T-helper 22 cell (primary cell): Measurements from ENCODE around the gene LNX1.

Source experiments
- DNase-seq: peaks from one replicate; pipeline ENCODE4 v3.0.0-alpha.2; 2020; ENCODE audit warnings: low read depth

The LNX1 gene

GRCh38 chr4:53598901-53599300 is 7.6 kb upstream of the LNX1 start:
- no peak for DNase-seq

- DNase-seq = no peak
Observed at GRCh38 chr4:53598483-53598882, 7.2 kb upstream of the LNX1 start.

GRCh38 chr4:53596901-53597300 is 5.6 kb upstream of the LNX1 start:
- DNase-seq = no peak

DNA sequence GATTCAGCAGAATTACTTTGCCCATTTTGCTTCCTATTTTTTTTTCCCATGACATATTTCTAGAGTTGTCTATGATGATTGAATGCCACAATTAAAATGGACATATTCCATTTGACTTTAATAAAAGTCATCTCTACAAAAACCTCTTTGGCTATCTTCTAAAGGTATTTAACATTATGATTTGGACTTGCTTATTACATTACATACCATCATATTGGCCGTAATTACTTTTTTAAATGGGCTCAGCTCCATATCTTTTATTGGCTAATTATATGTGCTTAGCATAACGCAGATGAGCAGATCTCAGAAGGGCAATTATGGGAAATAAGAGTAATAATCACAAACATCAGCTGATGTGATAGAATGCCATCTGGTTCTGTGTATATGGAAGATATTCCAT is 4.5 kb upstream of the LNX1 start:
- no peak for DNase-seq

GRCh38 chr4:53595204-53595603 is 3.9 kb upstream of the LNX1 start:
- DNase-seq = no peak

- DNase-seq = no peak
Observed at GRCh38 chr4:53593765-53594164, 2.5 kb upstream of the LNX1 start.

DNA sequence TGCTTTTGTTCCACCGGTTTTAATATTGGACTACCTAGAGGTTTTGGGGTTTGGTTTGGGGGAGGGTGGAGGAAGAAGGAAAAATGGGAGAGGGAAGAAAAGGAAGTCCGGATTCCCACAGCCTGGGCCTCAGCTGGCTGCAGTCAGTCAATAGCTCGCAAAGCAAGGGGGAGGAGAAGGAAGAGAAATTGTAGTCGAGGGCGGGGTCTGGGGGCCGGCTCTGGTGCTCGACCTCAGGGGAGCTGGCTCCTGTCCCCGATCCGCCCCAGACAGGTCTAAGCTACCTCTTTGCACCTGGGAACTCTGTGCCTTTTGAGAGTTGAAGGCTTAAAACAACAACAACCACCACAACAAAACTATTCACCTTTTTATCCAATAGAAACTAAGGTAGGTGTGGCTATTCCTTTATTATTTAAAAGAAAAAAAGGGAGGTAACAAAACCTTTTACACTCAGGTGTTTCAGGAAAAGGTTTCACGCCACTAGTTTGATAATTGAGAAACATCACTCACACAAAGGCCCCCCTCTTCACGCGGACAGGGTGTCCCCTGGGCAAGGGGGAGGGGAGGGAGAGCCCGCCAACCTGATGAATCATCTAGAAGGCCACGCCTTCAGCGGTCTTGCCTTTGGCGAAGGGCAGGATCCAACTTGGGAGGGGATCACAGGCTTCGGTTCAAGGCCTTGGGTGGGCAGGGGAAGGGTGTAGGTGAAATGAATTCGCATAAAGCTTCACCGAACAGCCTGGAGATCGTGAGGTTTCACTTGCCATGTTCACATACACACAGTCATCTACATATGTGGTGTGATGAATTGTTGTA is 1.6 kb upstream of the LNX1 start:
- no peak for DNase-seq

- DNase-seq = no peak
Observed at GRCh38 chr4:53592122-53592521, 836 bp upstream of the LNX1 start.

DNA sequence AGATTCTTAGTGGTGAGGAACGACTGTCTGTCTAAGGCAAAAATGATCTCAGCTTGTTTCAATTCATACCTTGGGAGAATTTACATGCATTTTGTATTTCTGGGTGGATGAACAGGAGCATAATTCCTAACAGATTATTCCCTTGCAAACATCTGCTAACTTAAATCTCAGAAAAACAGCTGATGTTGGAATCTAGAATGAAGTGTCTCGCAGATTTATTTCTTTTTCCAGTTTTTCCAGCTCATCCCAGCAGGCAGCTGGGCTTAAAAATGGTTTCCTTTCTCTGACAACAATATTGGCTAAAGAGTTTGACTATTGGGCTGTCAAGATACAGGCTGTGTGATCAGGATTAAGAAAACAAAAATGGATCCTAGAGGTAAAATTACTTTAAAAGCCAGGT is 1.1 kb downstream of the LNX1 start:
- no peak for DNase-seq

- DNase-seq = no peak
Observed at GRCh38 chr4:53589511-53589910, 1.8 kb downstream of the LNX1 start.

DNA sequence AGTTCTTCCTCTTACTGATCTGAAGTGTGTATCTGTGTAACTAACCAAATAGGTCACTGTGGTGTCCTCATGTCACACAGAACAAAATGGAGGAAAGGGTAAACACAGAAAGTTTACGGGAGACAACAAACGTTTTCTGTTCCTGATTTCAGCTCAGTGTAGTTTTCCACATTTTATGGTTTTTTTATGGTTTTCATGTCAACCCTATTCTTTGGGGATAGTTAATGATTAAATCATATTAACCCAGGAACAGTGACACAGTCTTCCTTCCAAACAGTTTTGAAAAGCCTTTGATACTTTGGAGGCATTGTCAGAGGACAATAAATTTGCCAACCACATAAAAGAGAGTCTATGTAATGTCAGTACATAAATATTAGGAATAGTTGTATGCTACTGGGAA is 4.2 kb downstream of the LNX1 start:
- no peak for DNase-seq

- no peak for DNase-seq
Observed at GRCh38 chr4:53586121-53586816, 5.0 kb downstream of the LNX1 start.

- no peak for DNase-seq
Observed at GRCh38 chr4:53584658-53585057, 6.6 kb downstream of the LNX1 start.

DNA sequence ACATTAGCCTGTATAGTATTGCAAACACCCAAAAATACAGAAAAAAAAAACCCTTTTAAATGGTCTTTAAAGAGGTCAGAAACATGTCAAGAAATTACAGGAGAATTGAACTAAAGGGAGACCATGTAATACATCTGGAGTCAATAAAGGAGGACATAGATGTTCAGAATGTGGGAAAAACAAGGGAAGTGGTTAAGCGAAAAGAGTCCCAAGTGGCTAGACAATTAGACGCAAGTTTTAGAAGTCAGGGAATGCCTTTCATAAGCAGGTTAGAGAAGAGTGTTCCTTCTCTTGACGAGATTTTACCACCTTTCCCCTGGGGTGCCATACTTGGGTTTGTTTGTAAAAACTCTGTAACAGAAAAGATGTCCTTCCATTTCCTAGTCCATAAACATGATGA is 7.8 kb downstream of the LNX1 start:
- no peak for DNase-seq

DNA sequence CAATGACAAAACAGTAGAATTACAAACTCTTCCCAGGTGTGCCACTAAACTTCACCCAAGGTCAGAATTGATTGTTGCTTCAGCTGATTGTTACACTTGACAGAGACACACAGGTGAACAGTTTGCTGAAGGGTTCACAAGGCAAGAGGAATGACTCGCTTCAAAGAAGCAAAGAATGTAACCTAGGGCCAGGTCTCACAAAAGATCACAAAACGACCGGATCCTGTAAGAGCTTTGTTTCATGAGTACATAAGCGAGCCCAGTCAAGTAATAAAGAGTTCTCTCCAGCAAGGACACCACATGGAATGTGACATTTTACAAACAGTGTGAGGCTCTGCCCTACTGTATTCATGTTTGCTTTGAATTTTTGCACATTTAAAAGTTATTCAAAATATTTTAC is 9.1 kb downstream of the LNX1 start:
- DNase-seq = no peak

DNA sequence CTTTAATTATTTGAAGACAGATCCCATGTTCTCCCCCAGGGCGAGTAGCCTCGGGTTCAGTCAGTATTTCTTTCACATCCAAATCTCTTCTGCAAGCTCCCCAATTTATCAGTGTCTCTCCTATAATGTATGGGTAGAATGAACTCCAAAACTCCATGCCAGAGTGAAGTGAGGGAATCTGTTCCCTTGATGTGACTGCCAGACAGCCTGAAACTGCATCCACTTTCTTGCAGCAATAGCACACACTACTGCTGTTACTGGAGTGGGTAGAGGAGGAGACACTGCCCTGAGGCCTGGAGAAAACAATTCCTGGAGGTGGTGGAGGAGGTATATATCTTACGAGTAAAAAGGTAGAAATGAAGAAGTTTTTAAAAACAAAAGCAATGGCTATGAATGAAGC is 11.0 kb downstream of the LNX1 start:
- DNase-seq = no peak

DNA sequence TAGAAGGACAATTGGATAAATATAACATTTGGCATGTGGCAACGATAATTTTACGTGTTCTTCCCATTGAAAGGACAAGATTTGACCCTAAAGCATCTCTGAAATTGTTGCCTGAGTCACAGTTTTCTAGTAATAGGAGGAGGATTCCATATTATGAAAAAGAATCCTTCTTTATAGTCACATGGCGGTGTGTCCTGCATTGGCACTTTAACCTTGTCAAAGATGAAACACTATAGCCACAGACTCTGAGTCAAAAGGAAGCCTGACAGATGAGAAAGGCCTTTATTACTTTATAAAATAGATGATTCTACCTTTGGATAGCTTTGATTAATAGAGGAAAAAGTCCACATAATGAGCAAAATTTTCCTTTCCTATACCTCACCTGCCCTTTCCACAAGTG is 11.5 kb downstream of the LNX1 start:
- DNase-seq = no peak

GRCh38 chr4:53576676-53577372 is 14.5 kb downstream of the LNX1 start:
- no peak for DNase-seq

DNA sequence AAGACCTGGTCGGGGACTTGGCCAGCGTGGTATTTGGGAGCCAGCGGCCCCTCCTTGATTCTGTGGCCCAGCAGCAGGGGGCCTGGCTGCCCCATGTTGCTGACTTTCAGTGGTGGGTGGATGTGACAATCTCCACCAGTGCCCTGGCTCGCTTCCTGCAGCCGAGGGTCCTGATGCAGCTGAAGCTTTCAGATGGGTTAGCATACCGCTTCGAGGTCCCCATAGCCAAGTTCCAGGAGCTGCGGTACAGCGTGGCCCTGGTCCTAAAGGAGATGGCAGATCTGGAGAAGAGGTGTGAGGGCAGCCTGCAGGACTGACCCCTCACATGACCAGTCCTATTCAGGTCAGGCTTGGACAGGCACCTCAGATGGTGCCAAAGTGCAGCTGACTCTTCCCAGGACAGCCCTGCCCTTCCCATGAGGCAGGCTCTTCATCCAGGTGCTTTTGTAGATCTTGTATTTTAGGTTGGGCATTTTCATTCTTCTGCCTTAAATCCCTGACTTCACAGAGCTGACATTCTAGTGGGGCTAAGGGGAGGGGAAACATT is 15.1 kb downstream of the LNX1 start:
- DNase-seq = no peak

- DNase-seq = no peak
Observed at GRCh38 chr4:53575552-53575951, 15.7 kb downstream of the LNX1 start.

GRCh38 chr4:53574528-53574927 is 16.8 kb downstream of the LNX1 start:
- no peak for DNase-seq

- DNase-seq = no peak
Observed at GRCh38 chr4:53573696-53574095, 17.6 kb downstream of the LNX1 start.

DNA sequence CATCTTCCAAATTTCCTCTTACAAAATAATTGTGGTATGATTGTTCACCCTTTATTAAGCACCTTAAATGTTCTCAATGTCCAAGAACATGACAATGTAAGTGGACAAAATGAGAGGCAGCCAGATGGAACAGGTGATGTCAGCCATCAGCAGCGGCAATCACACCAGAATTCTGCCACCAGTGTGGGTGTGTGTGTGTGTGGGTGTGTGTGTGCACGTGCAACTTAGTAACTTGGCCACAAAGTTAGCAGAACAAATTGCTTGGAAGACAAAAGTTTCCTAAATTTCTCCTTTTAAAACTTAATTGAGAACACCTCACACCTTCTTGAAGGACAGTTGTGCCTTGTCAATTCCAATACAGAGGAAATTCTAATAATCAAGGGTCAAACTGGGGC is 18.7 kb downstream of the LNX1 start:
- no peak for DNase-seq
